ENCODE results near the gene TNF. TPM values are rescaled to one million over a fixed set of nuclear protein-coding genes. Genes with fewer than 3 reads are reported as not detected.

TNF gene
- total and polyA plus RNA-seq, 2 of the 13 experiments (the other 11 are each of a cell fraction or from before 2014, with no cell fraction given) = not detected

- no peak for TF ChIP-seq ZNF670 (CRISPR knock-in tag; IDR thresholded peaks at IDR 0.05; ENCODE audit: borderline replicate concordance)
- TF ChIP-seq ZBTB21 (CRISPR knock-in tag; IDR thresholded peaks at IDR 0.05) = no peak
- TF ChIP-seq ARID2 (CRISPR knock-in tag; IDR thresholded peaks at IDR 0.05; ENCODE audit: borderline replicate concordance) = no peak
- TF ChIP-seq TP53 (CRISPR knock-in tag; conservative IDR thresholded peaks at IDR 0.05) = no peak
Observed at GRCh38 chr6:31569861-31570536, 5.4 kb upstream of the TNF start (continued).

GRCh38 chr6:31572041-31572911 lies 3.1 kb upstream of the TNF start, which contains the start of gene LTA:
Gene LTA, plus strand, starts transcription at chr6:31572289. Its CDS starts 454 bp downstream, at chr6:31572743.
- peak within 1 kb of the TSS in 1 of 3 experiments; percentile 24; a peak in 1 of 6 replicates for H3K4me3 ChIP-seq (replicated peaks in 1 of 3; ENCODE audit: insufficient read depth in 1 of 3, low read depth in 2 of 3, low read length in 3 of 3)
- H3K9me3 ChIP-seq (ENCODE audit: low read length) = no peaks in the 10 kb centered on the region
- in situ Hi-C loops (cut with HindIII; ENCODE audit: extremely low pct_ligation_motif_present, low pct_unique_long_range_greater_than_20kb) = no loop called here
- peaks cover 8% of the 10 kb centered on the region for H3K4me1 ChIP-seq (ENCODE audit: insufficient read depth, low read length)
- peak within 1 kb of the TSS; percentile 48 for H3K4me2 ChIP-seq (ENCODE audit: low read depth, low read length)
- intact Hi-C loops (cut with micrococcal nuclease; ENCODE audit: unreplicated experiment) = no loop called here
- peaks cover 20 to 78% of the 10 kb centered on the region in 2 experiments for H3K27me3 ChIP-seq (ENCODE audit: control insufficient read depth in 1 of 2, insufficient read depth in 2 of 2, low read length in 2 of 2)
- H3K9ac ChIP-seq (ENCODE audit: insufficient read depth, low read depth, low read length) = no peak within 1 kb of the TSS; the same call in 1 of the 2 replicates
- ATAC-seq (peak; percentile 58), FAIRE-seq (no peak), DNase-seq (ENCODE audit: low spot score) (no peak)
- CTCF ChIA-PET (ENCODE audit: low intra/inter-chr PET ratio, low total read pairs) = no interaction called here
- H2AFZ ChIP-seq (ENCODE audit: low read length) = no peak within 1 kb of the TSS
- BruUV-seq (replicated peaks) = no TSS peak
- H3K36me3 ChIP-seq (replicated peaks in 1 of 2; ENCODE audit: control insufficient read depth in 1 of 2, insufficient read depth in 2 of 2, low read length in 2 of 2) = no peaks in the 10 kb centered on the region
- WGBS (ENCODE audit: low lambda C conversion rate) = 28% methylated on average over 22 of the region's 27 CpGs
- POLR2A ChIA-PET = no interaction called here
- H3K27ac ChIP-seq (ENCODE audit: extremely low read length, insufficient read depth, low read length) = no peak within 1 kb of the TSS
- no peaks in the 10 kb centered on the region for H3K79me2 ChIP-seq (ENCODE audit: insufficient read depth, low read length)
- no peaks in the 10 kb centered on the region for H4K20me1 ChIP-seq (ENCODE audit: insufficient read depth, low read length)
- TF ChIP-seq ZIK1 (CRISPR knock-in tag; IDR thresholded peaks at IDR 0.05; ENCODE audit: borderline replicate concordance, low read depth) = no peak
- TF ChIP-seq NFATC3 (CRISPR knock-in tag; IDR thresholded peaks at IDR 0.05) = no peak
- TF ChIP-seq, protein P1, sequence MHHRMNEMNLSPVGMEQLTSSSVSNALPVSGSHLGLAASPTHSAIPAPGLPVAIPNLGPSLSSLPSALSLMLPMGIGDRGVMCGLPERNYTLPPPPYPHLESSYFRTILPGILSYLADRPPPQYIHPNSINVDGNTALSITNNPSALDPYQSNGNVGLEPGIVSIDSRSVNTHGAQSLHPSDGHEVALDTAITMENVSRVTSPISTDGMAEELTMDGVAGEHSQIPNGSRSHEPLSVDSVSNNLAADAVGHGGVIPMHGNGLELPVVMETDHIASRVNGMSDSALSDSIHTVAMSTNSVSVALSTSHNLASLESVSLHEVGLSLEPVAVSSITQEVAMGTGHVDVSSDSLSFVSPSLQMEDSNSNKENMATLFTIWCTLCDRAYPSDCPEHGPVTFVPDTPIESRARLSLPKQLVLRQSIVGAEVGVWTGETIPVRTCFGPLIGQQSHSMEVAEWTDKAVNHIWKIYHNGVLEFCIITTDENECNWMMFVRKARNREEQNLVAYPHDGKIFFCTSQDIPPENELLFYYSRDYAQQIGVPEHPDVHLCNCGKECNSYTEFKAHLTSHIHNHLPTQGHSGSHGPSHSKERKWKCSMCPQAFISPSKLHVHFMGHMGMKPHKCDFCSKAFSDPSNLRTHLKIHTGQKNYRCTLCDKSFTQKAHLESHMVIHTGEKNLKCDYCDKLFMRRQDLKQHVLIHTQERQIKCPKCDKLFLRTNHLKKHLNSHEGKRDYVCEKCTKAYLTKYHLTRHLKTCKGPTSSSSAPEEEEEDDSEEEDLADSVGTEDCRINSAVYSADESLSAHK (CRISPR knock-in tag; IDR thresholded peaks at IDR 0.05; ENCODE audit: borderline replicate concordance) = no peak
- TF ChIP-seq ZNF3 (CRISPR knock-in tag; IDR thresholded peaks at IDR 0.05) = no peak
- TF ChIP-seq, protein P2, sequence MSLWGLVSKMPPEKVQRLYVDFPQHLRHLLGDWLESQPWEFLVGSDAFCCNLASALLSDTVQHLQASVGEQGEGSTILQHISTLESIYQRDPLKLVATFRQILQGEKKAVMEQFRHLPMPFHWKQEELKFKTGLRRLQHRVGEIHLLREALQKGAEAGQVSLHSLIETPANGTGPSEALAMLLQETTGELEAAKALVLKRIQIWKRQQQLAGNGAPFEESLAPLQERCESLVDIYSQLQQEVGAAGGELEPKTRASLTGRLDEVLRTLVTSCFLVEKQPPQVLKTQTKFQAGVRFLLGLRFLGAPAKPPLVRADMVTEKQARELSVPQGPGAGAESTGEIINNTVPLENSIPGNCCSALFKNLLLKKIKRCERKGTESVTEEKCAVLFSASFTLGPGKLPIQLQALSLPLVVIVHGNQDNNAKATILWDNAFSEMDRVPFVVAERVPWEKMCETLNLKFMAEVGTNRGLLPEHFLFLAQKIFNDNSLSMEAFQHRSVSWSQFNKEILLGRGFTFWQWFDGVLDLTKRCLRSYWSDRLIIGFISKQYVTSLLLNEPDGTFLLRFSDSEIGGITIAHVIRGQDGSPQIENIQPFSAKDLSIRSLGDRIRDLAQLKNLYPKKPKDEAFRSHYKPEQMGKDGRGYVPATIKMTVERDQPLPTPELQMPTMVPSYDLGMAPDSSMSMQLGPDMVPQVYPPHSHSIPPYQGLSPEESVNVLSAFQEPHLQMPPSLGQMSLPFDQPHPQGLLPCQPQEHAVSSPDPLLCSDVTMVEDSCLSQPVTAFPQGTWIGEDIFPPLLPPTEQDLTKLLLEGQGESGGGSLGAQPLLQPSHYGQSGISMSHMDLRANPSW (CRISPR knock-in tag; IDR thresholded peaks at IDR 0.05; ENCODE audit: borderline replicate concordance) = no peak
- no peak for TF ChIP-seq HHEX (CRISPR knock-in tag; IDR thresholded peaks at IDR 0.05)
- no peak for TF ChIP-seq ZNF746 (CRISPR knock-in tag; IDR thresholded peaks at IDR 0.05)
